Body of pancreas (tissue), 4 donors: ENCODE data around the gene RAD51B.

Source experiments
- CTCF ChIP-seq, 7 experiments: fragments of 450-650 bp in 4 of 7; fragments of 200-600 bp in 3 of 7; sonication (generic) in 3 of 7; IDR thresholded peaks; one replicate each; pipeline ENCODE4 v1.5.1; 2016 to 2019; ENCODE audit warnings: antibody characterized with exemption in 7 of 7
- POLR2A ChIP-seq, 3 donors: fragments of 450-650 bp; IDR thresholded peaks; one replicate each; pipeline ENCODE4 v1.6.1; 2016; ENCODE audit warnings: antibody characterized with exemption in 3 of 3, mild to moderate bottlenecking in 2 of 3

GRCh38 chr14:68575426-68575825 is 755.8 kb downstream of the RAD51B start:
- TF ChIP-seq CTCF (IDR thresholded peaks at IDR 0.05) = no peak
- TF ChIP-seq POLR2A (IDR thresholded peaks at IDR 0.05) = no peak
